ENCODE results near the gene ILDR1.

Gene ILDR1

DNA sequence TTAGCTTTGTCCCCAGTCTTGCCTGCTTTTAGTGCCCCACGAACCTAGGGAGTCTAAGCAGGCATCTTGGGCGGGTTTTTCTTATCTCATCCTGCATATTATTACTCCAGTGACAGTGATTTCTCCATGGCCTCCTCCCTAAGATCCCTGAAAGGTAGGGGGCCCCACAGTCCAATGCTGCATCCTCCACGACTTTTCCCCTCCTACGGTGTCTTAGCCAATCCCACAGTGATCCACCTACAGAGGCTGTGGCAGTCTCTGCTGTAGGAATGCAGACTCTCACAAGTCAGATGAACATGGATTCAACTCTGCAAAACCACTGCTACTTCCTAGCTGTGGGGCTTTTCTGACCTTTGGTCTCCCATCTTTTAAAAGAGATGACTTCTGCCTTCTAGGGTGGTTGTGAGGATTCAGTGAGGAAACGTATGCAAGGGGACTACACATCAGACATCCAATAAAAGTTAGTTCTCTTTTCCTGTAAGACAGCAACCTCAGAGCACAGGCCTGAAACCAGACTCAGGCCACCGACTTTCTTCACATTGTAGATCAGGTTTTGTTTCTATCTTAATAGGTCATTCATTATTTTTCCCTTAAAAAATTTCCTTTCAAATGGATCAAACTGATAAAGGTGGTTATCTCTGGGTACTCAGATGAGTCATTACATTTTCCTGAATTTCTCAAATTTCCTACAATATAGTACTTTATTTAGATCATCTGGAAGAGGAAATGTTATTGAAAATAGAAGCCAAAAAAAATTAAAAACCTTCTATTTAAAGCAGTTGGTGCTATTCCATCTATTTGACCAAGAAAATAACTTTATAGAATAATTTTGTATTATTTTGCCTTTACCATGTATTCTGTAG, 23.2 kb downstream of the ILDR1 start:
- Mint-ChIP-seq H3K27ac (peak overlapping the region; percentile 43), H3K27me3 (ENCODE audit: low read depth, poor library complexity) (peaks cover 3% of the 10 kb centered on the region), H3K36me3 (ENCODE audit: low read depth) (no peaks in the 10 kb centered on the region), H3K9me3 (no peaks in the 10 kb centered on the region), H3K4me3 (no peak overlapping the region), H3K4me1 (peaks cover 27% of the 10 kb centered on the region)
- DNase-seq: no peak
- TF ChIP-seq, protein P1, sequence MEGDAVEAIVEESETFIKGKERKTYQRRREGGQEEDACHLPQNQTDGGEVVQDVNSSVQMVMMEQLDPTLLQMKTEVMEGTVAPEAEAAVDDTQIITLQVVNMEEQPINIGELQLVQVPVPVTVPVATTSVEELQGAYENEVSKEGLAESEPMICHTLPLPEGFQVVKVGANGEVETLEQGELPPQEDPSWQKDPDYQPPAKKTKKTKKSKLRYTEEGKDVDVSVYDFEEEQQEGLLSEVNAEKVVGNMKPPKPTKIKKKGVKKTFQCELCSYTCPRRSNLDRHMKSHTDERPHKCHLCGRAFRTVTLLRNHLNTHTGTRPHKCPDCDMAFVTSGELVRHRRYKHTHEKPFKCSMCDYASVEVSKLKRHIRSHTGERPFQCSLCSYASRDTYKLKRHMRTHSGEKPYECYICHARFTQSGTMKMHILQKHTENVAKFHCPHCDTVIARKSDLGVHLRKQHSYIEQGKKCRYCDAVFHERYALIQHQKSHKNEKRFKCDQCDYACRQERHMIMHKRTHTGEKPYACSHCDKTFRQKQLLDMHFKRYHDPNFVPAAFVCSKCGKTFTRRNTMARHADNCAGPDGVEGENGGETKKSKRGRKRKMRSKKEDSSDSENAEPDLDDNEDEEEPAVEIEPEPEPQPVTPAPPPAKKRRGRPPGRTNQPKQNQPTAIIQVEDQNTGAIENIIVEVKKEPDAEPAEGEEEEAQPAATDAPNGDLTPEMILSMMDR (IDR thresholded peaks at IDR 0.05): no peak

DNA sequence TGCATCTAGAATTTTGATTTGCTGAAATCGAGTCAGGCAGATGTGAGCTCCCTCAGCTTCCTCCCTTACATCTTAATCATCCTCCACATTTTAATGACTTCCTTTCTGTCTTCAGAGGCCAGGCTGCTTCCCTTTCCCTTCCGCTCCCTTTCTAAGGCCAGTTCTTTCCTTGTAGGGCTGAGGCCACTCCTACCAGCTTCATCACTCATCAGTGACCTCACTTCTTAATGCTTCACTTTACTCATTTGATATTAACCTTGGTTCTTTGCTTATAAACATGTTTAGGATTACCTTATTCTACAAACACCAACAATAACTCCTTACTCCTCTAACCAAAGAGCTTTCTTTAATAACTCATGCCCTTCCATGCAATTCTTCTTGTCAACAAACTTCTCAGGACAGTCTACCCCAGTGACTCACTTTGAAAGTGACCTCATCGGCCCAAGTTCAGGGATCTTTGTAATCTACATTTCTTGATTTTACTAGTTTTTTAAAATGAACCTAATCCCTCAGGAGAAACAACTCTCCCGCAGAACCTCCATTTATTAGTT, 23.9 kb downstream of the ILDR1 start:
- Mint-ChIP-seq H3K36me3 (ENCODE audit: low read depth) (no peaks in the 10 kb centered on the region), H3K27me3 (ENCODE audit: low read depth, poor library complexity) (peaks cover 3% of the 10 kb centered on the region), H3K27ac (peak overlapping the region; percentile 68), H3K4me1 (peaks cover 22% of the 10 kb centered on the region), H3K9me3 (no peaks in the 10 kb centered on the region), H3K4me3 (no peak overlapping the region)
- DNase-seq: no peak
- TF ChIP-seq, protein P1 (IDR thresholded peaks at IDR 0.05): no peak

DNA sequence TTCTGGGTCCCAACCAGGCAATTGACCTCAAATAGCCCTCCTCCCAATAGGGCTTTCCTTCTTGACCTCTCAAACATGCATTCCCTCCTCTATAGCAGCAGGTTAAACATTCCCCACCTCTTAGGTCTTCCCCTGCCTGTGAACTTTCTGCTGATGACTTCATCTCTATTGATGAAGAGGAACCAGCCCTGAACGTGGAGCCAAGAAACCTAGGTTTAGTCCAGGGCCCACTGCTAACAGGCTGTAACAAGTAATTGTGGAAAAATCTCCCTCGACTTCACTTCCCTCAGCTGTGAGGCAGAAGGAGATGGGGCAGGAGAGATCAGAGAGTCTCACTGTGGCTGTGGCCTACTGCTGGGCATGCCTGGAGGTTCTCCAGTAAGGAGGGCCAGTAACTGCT, 24.7 kb downstream of the ILDR1 start:
- Mint-ChIP-seq H3K4me1 (peaks cover 16% of the 10 kb centered on the region), H3K27ac (no peak overlapping the region), H3K27me3 (ENCODE audit: low read depth, poor library complexity) (peaks cover 3% of the 10 kb centered on the region), H3K9me3 (no peaks in the 10 kb centered on the region), H3K4me3 (no peak overlapping the region), H3K36me3 (ENCODE audit: low read depth) (no peaks in the 10 kb centered on the region)
- DNase-seq: no peak
- TF ChIP-seq, protein P1 (IDR thresholded peaks at IDR 0.05): no peak

DNA sequence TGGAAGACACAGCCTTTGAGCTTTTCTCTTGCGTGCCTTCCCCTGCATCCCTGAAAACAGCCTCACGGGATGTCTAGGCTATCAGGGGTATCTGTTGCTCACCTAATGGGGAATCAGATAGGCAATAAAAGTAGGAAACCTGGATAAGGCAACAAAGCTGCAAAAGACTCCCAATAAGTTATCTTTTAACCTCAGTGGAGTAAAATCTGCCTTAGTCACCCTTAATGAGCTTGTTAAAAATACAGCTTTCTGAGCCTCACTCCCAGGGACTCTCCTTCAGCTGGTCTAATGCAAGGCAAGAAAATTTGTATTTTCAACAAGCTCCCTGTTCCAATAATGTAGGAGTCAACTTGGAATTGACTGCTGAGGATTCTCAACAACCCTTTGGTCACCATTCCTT, 25.6 kb downstream of the ILDR1 start:
- TF ChIP-seq, protein P1 (IDR thresholded peaks at IDR 0.05): no peak
- H3K27ac Mint-ChIP-seq: no peak overlapping the region
- DNase-seq: no peak
- H3K4me1 Mint-ChIP-seq: peaks cover 16% of the 10 kb centered on the region
- H3K4me3 Mint-ChIP-seq: no peak overlapping the region
- no peaks in the 10 kb centered on the region for H3K9me3 Mint-ChIP-seq
- peaks cover 3% of the 10 kb centered on the region for H3K27me3 Mint-ChIP-seq (ENCODE audit: low read depth, poor library complexity)
- H3K36me3 Mint-ChIP-seq (ENCODE audit: low read depth): no peaks in the 10 kb centered on the region

DNA sequence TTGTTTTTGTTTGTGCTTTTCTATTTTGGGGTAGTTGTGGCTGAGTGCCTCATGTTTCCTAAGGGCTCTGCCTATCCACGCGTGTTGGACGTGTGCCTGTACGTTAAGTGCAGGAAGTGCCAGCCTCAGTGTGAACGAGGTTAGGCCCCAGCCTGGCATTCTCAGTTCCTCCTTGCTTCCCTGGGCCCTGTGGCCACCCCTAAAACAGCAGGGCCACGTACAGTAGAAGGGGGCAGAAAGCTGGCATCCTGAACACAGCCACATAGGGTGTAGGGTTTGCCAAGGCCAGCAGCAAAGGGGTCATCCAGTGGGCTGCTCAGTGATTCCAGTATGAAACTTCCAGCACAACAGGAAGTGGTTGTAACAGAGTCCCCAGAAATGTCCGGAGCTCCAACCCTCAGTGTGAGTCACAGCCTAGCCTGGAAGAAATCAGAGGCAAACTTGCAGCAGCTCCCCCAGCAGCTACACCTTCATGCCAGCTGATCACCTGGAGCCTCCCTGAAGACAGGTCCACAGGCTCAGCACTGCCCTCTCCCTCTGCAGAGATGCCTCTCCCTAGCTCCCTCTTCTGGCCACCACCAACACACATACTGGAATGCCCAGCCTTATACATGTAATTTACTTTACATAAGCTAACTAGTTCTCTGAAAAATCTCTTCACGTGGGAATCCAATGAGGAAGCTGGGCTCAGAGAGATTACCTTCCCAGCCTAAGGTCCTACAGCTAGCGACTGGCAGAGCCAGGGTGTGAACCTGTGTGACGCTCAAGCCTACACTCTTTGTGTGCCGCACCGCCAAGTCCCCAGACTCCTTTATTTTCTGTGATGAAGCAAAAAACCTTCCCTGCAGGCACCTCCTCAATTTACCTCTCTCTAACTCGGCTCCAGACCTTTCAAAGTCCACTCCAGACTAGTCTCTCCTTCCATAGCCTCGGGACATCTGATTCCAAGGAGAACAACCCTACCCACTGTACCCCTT, 26.6 kb downstream of the ILDR1 start:
- H3K36me3 Mint-ChIP-seq (ENCODE audit: low read depth): no peaks in the 10 kb centered on the region
- no peak overlapping the region for H3K4me3 Mint-ChIP-seq
- H3K9me3 Mint-ChIP-seq: no peaks in the 10 kb centered on the region
- peak overlapping the region; percentile 47 for H3K27ac Mint-ChIP-seq
- H3K27me3 Mint-ChIP-seq (ENCODE audit: low read depth, poor library complexity): peaks cover 3% of the 10 kb centered on the region
- H3K4me1 Mint-ChIP-seq: peaks cover 11% of the 10 kb centered on the region
- DNase-seq: peak; percentile 22
- TF ChIP-seq, protein P1 (IDR thresholded peaks at IDR 0.05): peak; percentile 44
